Right atrium auricular region (tissue), 2 donors: Measurements from ENCODE around the gene FGF5. TPM values are rescaled to one million over a fixed set of nuclear protein-coding genes. Genes with fewer than 3 reads are reported as not detected.

Experiments used
- DNase-seq: peaks from one replicate; pipeline ENCODE4 v3.0.0-alpha.2; 2019; ENCODE audit warnings: low spot score
- H3K27ac ChIP-seq, 2 donors: fragments of 200-600 bp; sonication (generic); 1 replicate in 1 of 2; 2 replicates in 1 of 2; pipeline ENCODE4 v1.5.1; 2016 to 2019
- H3K27me3 ChIP-seq, 2 donors: fragments of 200-600 bp; sonication (generic); one replicate each; pipeline versions ENCODE4 v1.5.1 to v1.6.0; 2017 to 2019
- H3K36me3 ChIP-seq: fragments of 200-600 bp; sonication (generic); one replicate; pipeline ENCODE4 v1.5.1; 2016
- H3K4me1 ChIP-seq, 2 donors: fragments of 200-600 bp; sonication (generic); one replicate each; pipeline versions ENCODE4 v1.5.1 to v1.6.0; 2017 to 2019
- H3K4me3 ChIP-seq, 2 donors: fragments of 200-600 bp; sonication (generic); 1 replicate in 1 of 2; 2 replicates in 1 of 2; pipeline ENCODE4 v1.5.1; 2017 to 2019; ENCODE audit warnings: mild to moderate bottlenecking in 1 of 2, moderate library complexity in 1 of 2
- H3K9me3 ChIP-seq, 2 donors: fragments of 200-600 bp; sonication (generic); one replicate each; pipeline ENCODE4 v1.5.1; 2019
- CTCF ChIP-seq, 2 donors: fragments of 200-600 bp; sonication (generic); IDR thresholded peaks; one replicate each; pipeline ENCODE4 v1.5.1; 2019; ENCODE audit warnings: antibody characterized with exemption in 2 of 2
- total RNA-seq, 2 donors: library from RNA; depleted of rRNA; stranded (reverse); fragments of >200 nt; gene quantifications; one replicate each; pipeline ENCODE4 v1.1.0, GENCODE V29; 2016

The FGF5 gene
- total RNA-seq, result under 1 TPM in 1 of 2 donors, not detected in 1; 0.07 TPM

- no peak for TF ChIP-seq CTCF (IDR thresholded peaks at IDR 0.05)
- no peak for DNase-seq
These were observed at the start of gene FGF5 for GRCh38 chr4:80266253-80266901. TSS of gene FGF5 (plus strand) at chr4:80266664. CDS start at chr4:80266825, 161 bp downstream.

DNA sequence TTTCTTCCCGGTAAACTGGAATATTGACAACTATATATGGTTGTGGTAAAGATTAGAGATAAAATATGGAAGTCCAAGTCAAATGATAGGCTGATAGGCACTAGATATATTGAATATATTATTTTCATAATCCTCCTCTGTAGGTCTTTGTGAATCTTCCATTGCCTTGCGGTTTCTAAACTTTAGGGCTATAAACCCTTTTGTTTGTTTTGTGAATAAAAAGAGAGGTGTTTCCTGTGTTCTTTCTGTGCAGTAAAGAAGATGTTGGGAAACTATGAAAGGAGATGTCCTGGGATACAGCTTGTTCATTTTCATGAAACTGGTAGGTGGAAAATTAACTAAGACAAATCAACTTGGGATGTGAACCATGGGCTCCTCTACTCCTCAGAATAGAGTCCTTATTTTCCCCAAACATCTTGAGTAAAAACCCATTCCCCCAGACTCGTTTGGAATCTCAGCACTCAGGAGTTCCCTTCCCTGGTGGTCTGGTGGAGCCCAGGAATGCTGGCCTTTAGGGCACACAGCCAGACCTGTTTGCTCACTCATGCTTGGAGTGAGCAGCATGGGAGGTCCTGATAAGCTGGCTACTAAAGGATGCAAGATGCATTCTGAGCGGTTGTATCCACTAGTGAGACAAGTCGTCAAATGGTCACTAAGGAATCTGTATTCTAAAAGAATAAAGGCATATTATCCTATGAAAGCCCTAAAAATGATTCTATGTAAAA is 47.0 kb upstream of the FGF5 start:
- H3K27me3 ChIP-seq, result no peaks in the 10 kb centered on the region
- DNase-seq, result no peak
- no peaks in the 10 kb centered on the region for H3K4me1 ChIP-seq
- no peak for TF ChIP-seq CTCF (IDR thresholded peaks at IDR 0.05)
- no peaks in the 10 kb centered on the region for H3K9me3 ChIP-seq
- H3K36me3 ChIP-seq, result no peaks in the 10 kb centered on the region
- H3K4me3 ChIP-seq, result no peak overlapping the region
- H3K27ac ChIP-seq, result no peak overlapping the region

More at GRCh38 chr4:80266253-80266901, at the start of gene FGF5:
- no peaks in the 10 kb centered on the region for H3K9me3 ChIP-seq
- H3K27me3 ChIP-seq, result peaks cover 0 to 12% of the 10 kb centered on the region in 2 donors
- H3K4me3 ChIP-seq, result peak within 1 kb of the TSS; percentile 32 to 54
- H3K4me1 ChIP-seq, result peaks cover 0 to 22% of the 10 kb centered on the region in 2 donors
- no peak within 1 kb of the TSS for H3K27ac ChIP-seq
- H3K36me3 ChIP-seq, result no peaks in the 10 kb centered on the region

DNA sequence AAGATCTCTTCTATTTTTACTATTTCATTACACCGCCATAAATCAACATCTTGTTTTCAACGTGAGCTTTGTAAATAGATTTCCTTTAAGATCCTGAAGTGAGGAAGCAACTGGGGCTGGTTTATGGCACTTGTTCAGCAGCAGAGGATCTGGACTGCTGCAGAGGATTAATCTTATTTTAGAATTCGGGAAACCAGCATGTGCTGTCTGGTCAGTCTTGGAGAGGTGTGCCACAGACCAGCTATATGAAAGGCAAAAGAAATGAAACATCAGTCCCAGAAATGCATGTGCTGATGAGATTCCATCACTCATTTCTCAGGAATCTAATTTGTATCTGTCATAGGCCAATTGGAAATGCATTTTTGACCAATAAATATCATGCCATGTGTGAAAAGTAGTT is 45.8 kb upstream of the FGF5 start:
- Histone ChIP-seq H3K27ac (no peak overlapping the region), H3K9me3 (no peaks in the 10 kb centered on the region), H3K4me3 (no peak overlapping the region), H3K36me3 (no peaks in the 10 kb centered on the region), H3K4me1 (no peaks in the 10 kb centered on the region), H3K27me3 (no peaks in the 10 kb centered on the region)
- TF ChIP-seq CTCF (IDR thresholded peaks at IDR 0.05), result no peak
- DNase-seq, result no peak

DNA sequence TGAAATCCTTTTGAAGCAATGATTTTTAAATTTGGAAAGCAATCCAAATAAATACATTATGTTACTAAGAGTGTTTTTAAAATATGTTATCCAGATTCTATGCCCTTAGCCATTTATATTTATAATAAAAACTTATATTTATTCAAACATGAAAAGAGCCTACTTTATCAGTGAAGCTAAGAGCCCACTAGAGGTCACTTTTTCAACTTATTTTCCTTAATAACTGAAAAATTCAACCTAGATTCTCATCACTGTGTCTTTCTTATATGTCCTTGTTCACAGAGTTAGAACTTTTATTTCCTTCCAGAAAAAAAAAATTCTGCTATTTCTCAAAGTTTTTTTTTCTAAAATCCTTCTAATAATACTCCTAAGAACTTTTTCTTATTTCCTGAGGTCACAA is 45.3 kb upstream of the FGF5 start:
- Histone ChIP-seq H3K4me1 (no peaks in the 10 kb centered on the region), H3K4me3 (no peak overlapping the region), H3K36me3 (no peaks in the 10 kb centered on the region), H3K27me3 (no peaks in the 10 kb centered on the region), H3K27ac (no peak overlapping the region), H3K9me3 (no peaks in the 10 kb centered on the region)
- DNase-seq, result no peak
- TF ChIP-seq CTCF (IDR thresholded peaks at IDR 0.05), result peak in 1 of 2 donors; percentile 33

DNA sequence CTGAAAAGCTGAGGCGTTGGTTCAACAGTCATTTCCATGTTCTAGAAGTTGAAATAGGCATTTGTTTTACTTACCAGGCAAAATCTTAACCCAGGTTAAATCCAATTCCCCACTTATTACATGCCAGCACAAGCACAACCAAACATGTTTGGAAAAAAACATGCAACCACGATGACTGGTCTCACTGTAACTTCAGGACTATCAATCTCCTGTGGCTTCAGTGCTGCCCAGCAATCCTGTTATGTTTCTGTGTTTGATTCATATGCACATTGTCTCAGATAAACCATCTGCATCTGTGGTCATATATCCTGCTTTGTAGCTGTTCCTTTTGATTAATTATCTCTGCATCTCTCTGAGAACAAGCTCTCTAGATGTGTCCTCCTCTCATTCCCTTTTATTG is 40.9 kb upstream of the FGF5 start:
- H3K27me3 ChIP-seq, result no peaks in the 10 kb centered on the region
- H3K9me3 ChIP-seq, result no peaks in the 10 kb centered on the region
- TF ChIP-seq CTCF (IDR thresholded peaks at IDR 0.05), result no peak

More for the DNA sequence above, 40.9 kb upstream of the FGF5 start:
- no peak overlapping the region for H3K27ac ChIP-seq
- no peak for DNase-seq
- no peak overlapping the region for H3K4me3 ChIP-seq
- no peaks in the 10 kb centered on the region for H3K36me3 ChIP-seq
- no peaks in the 10 kb centered on the region for H3K4me1 ChIP-seq
